Neural cell (in vitro differentiated cells): ENCODE measurements around the gene PPFIBP2.

Experiments
- POLR2AphosphoS5 ChIP-seq: IDR thresholded peaks from 2 replicates; pipeline ENCODE4 v1.6.1; 2012
- TF ChIP-seq, protein P1 (sequence below): fragments of 450-650 bp; IDR thresholded peaks from 2 replicates; pipeline ENCODE4 v1.5.1; 2014; ENCODE audit warnings: antibody characterized with exemption, mild to moderate bottlenecking, moderate library complexity; ENCODE audit not compliant: poor library complexity, severe bottlenecking

DNA sequence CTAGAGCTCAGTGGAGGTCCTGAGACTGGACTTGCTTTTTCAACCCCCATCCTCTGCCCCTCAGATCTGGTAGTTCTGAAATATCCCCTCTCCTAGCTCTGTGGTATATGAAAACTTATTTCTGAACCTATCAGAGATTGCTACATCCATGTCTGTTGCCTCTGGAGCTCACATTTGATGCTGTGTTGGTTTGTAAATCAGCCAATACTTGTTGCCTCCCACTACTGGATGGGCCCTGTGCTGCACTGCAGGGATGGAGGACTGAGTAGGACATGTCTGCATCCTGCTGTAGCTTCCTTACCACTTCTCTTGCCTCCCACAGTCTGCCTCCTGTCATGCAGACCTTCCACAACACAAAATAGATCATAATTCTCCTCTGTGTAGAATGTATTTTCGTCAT lies 23.3 kb upstream of the PPFIBP2 start:
- TF ChIP-seq POLR2AphosphoS5, result no peak
- TF ChIP-seq, protein P1, sequence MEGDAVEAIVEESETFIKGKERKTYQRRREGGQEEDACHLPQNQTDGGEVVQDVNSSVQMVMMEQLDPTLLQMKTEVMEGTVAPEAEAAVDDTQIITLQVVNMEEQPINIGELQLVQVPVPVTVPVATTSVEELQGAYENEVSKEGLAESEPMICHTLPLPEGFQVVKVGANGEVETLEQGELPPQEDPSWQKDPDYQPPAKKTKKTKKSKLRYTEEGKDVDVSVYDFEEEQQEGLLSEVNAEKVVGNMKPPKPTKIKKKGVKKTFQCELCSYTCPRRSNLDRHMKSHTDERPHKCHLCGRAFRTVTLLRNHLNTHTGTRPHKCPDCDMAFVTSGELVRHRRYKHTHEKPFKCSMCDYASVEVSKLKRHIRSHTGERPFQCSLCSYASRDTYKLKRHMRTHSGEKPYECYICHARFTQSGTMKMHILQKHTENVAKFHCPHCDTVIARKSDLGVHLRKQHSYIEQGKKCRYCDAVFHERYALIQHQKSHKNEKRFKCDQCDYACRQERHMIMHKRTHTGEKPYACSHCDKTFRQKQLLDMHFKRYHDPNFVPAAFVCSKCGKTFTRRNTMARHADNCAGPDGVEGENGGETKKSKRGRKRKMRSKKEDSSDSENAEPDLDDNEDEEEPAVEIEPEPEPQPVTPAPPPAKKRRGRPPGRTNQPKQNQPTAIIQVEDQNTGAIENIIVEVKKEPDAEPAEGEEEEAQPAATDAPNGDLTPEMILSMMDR, result no peak
